ENCODE measurements around the gene PDE7B.

Gene PDE7B

GRCh38 chr6:136020691-136021090 is 169.2 kb downstream of the PDE7B start:
- DNase-seq: no peak
- Histone ChIP-seq H3K4me1 (ENCODE audit: control insufficient read depth, low read depth, low read length) (no peaks in the 10 kb centered on the region), H3K23ac (ENCODE audit: low read length) (no peak overlapping the region), H3K27me3 (ENCODE audit: insufficient read depth, low read length, poor library complexity) (no peaks in the 10 kb centered on the region), H4K5ac (ENCODE audit: low read length) (no peak overlapping the region), H3K27ac (ENCODE audit: low read depth, low read length) (no peak overlapping the region), H3K4me2 (ENCODE audit: low read length) (no peak overlapping the region), H3K79me2 (ENCODE audit: control insufficient read depth, insufficient read depth, low read length) (no peaks in the 10 kb centered on the region), H3K56ac (ENCODE audit: low read length) (no peak overlapping the region), H2BK120ac (ENCODE audit: low read depth, low read length) (no peak overlapping the region), H3K9ac (ENCODE audit: low read length) (no peak overlapping the region), H3K4ac (ENCODE audit: low read depth, low read length) (no peak overlapping the region), H4K8ac (ENCODE audit: low read depth, low read length) (no peak overlapping the region), H3K18ac (ENCODE audit: low read length) (no peak overlapping the region), H3K79me1 (ENCODE audit: low read length) (no peaks in the 10 kb centered on the region), H2AK5ac (ENCODE audit: low read length) (no peak overlapping the region), H2BK15ac (replicated peaks; ENCODE audit: low read depth) (no peak overlapping the region), H3K4me3 (ENCODE audit: low read length) (no peak overlapping the region), H2BK5ac (ENCODE audit: low read length) (no peak overlapping the region), H3K36me3 (ENCODE audit: control insufficient read depth, insufficient read depth, low read length) (no peaks in the 10 kb centered on the region)
- no CpG with 5 or more reads among the region's 2 CpGs for WGBS (ENCODE audit: extremely low coverage, insufficient coverage, low lambda C conversion rate)

- Histone ChIP-seq H3K27me3 (ENCODE audit: insufficient read depth, low read length, poor library complexity) (no peaks in the 10 kb centered on the region), H2BK15ac (replicated peaks; ENCODE audit: low read depth) (no peak overlapping the region), H3K27ac (ENCODE audit: low read depth, low read length) (no peak overlapping the region), H3K4me3 (ENCODE audit: low read length) (no peak overlapping the region), H3K36me3 (ENCODE audit: control insufficient read depth, insufficient read depth, low read length) (no peaks in the 10 kb centered on the region), H3K23ac (ENCODE audit: low read length) (no peak overlapping the region), H3K56ac (ENCODE audit: low read length) (no peak overlapping the region), H3K79me2 (ENCODE audit: control insufficient read depth, insufficient read depth, low read length) (no peaks in the 10 kb centered on the region), H4K8ac (ENCODE audit: low read depth, low read length) (no peak overlapping the region), H2AK5ac (ENCODE audit: low read length) (no peak overlapping the region), H3K9ac (ENCODE audit: low read length) (no peak overlapping the region), H3K4ac (ENCODE audit: low read depth, low read length) (no peak overlapping the region), H3K18ac (ENCODE audit: low read length) (no peak overlapping the region), H2BK120ac (ENCODE audit: low read depth, low read length) (no peak overlapping the region), H2BK5ac (ENCODE audit: low read length) (no peak overlapping the region), H3K4me1 (ENCODE audit: control insufficient read depth, low read depth, low read length) (no peaks in the 10 kb centered on the region), H4K5ac (ENCODE audit: low read length) (no peak overlapping the region), H3K4me2 (ENCODE audit: low read length) (no peak overlapping the region), H3K79me1 (ENCODE audit: low read length) (no peaks in the 10 kb centered on the region)
- no peak for DNase-seq
- WGBS (ENCODE audit: extremely low coverage, insufficient coverage, low lambda C conversion rate): no CpG with 5 or more reads among the region's 3 CpGs
Observed at GRCh38 chr6:136022224-136022874, 170.8 kb downstream of the PDE7B start.

GRCh38 chr6:136024711-136025110 is 173.2 kb downstream of the PDE7B start:
- Histone ChIP-seq H4K8ac (ENCODE audit: low read depth, low read length) (no peak overlapping the region), H3K27me3 (ENCODE audit: insufficient read depth, low read length, poor library complexity) (no peaks in the 10 kb centered on the region), H2BK15ac (replicated peaks; ENCODE audit: low read depth) (no peak overlapping the region), H3K79me2 (ENCODE audit: control insufficient read depth, insufficient read depth, low read length) (no peaks in the 10 kb centered on the region), H3K4me3 (ENCODE audit: low read length) (no peak overlapping the region), H3K4ac (ENCODE audit: low read depth, low read length) (no peak overlapping the region), H3K36me3 (ENCODE audit: control insufficient read depth, insufficient read depth, low read length) (no peaks in the 10 kb centered on the region), H3K4me2 (ENCODE audit: low read length) (no peak overlapping the region), H3K27ac (ENCODE audit: low read depth, low read length) (no peak overlapping the region), H2AK5ac (ENCODE audit: low read length) (no peak overlapping the region), H3K23ac (ENCODE audit: low read length) (no peak overlapping the region), H3K56ac (ENCODE audit: low read length) (no peak overlapping the region), H2BK5ac (ENCODE audit: low read length) (no peak overlapping the region), H4K5ac (ENCODE audit: low read length) (no peak overlapping the region), H3K9ac (ENCODE audit: low read length) (no peak overlapping the region), H3K79me1 (ENCODE audit: low read length) (no peaks in the 10 kb centered on the region), H3K4me1 (ENCODE audit: control insufficient read depth, low read depth, low read length) (no peaks in the 10 kb centered on the region), H3K18ac (ENCODE audit: low read length) (no peak overlapping the region), H2BK120ac (ENCODE audit: low read depth, low read length) (no peak overlapping the region)
- DNase-seq: no peak
- no CpG with 5 or more reads among the region's 4 CpGs for WGBS (ENCODE audit: extremely low coverage, insufficient coverage, low lambda C conversion rate)

GRCh38 chr6:136025736-136026135 is 174.2 kb downstream of the PDE7B start:
- Histone ChIP-seq H3K4me3 (ENCODE audit: low read length) (no peak overlapping the region), H3K27ac (ENCODE audit: low read depth, low read length) (no peak overlapping the region), H3K18ac (ENCODE audit: low read length) (no peak overlapping the region), H3K4me2 (ENCODE audit: low read length) (no peak overlapping the region), H4K8ac (ENCODE audit: low read depth, low read length) (no peak overlapping the region), H2BK5ac (ENCODE audit: low read length) (no peak overlapping the region), H4K5ac (ENCODE audit: low read length) (no peak overlapping the region), H3K56ac (ENCODE audit: low read length) (no peak overlapping the region), H3K4ac (ENCODE audit: low read depth, low read length) (no peak overlapping the region), H3K79me1 (ENCODE audit: low read length) (no peaks in the 10 kb centered on the region), H3K79me2 (ENCODE audit: control insufficient read depth, insufficient read depth, low read length) (no peaks in the 10 kb centered on the region), H3K27me3 (ENCODE audit: insufficient read depth, low read length, poor library complexity) (no peaks in the 10 kb centered on the region), H3K4me1 (ENCODE audit: control insufficient read depth, low read depth, low read length) (no peaks in the 10 kb centered on the region), H3K23ac (ENCODE audit: low read length) (no peak overlapping the region), H2BK15ac (replicated peaks; ENCODE audit: low read depth) (no peak overlapping the region), H3K9ac (ENCODE audit: low read length) (no peak overlapping the region), H2BK120ac (ENCODE audit: low read depth, low read length) (no peak overlapping the region), H2AK5ac (ENCODE audit: low read length) (no peak overlapping the region), H3K36me3 (ENCODE audit: control insufficient read depth, insufficient read depth, low read length) (no peaks in the 10 kb centered on the region)
- no CpG with 5 or more reads among the region's 2 CpGs for WGBS (ENCODE audit: extremely low coverage, insufficient coverage, low lambda C conversion rate)
- DNase-seq: no peak

GRCh38 chr6:136030131-136030530 is 178.6 kb downstream of the PDE7B start:
- Histone ChIP-seq H3K9ac (ENCODE audit: low read length) (no peak overlapping the region), H2BK15ac (replicated peaks; ENCODE audit: low read depth) (no peak overlapping the region), H3K4ac (ENCODE audit: low read depth, low read length) (no peak overlapping the region), H3K4me3 (ENCODE audit: low read length) (no peak overlapping the region), H4K5ac (ENCODE audit: low read length) (no peak overlapping the region), H3K27ac (ENCODE audit: low read depth, low read length) (no peak overlapping the region), H3K56ac (ENCODE audit: low read length) (no peak overlapping the region), H3K27me3 (ENCODE audit: insufficient read depth, low read length, poor library complexity) (no peaks in the 10 kb centered on the region), H3K4me2 (ENCODE audit: low read length) (no peak overlapping the region), H3K79me2 (ENCODE audit: control insufficient read depth, insufficient read depth, low read length) (no peaks in the 10 kb centered on the region), H2BK5ac (ENCODE audit: low read length) (no peak overlapping the region), H3K23ac (ENCODE audit: low read length) (no peak overlapping the region), H2BK120ac (ENCODE audit: low read depth, low read length) (no peak overlapping the region), H3K36me3 (ENCODE audit: control insufficient read depth, insufficient read depth, low read length) (no peaks in the 10 kb centered on the region), H3K18ac (ENCODE audit: low read length) (no peak overlapping the region), H2AK5ac (ENCODE audit: low read length) (no peak overlapping the region), H3K4me1 (ENCODE audit: control insufficient read depth, low read depth, low read length) (no peaks in the 10 kb centered on the region), H4K8ac (ENCODE audit: low read depth, low read length) (no peak overlapping the region), H3K79me1 (ENCODE audit: low read length) (no peaks in the 10 kb centered on the region)
- DNase-seq: no peak
- no CpG with 5 or more reads among the region's 3 CpGs for WGBS (ENCODE audit: extremely low coverage, insufficient coverage, low lambda C conversion rate)

GRCh38 chr6:136031982-136032381 is 180.5 kb downstream of the PDE7B start:
- Histone ChIP-seq H4K5ac (ENCODE audit: low read length) (no peak overlapping the region), H2BK15ac (replicated peaks; ENCODE audit: low read depth) (no peak overlapping the region), H3K79me1 (ENCODE audit: low read length) (no peaks in the 10 kb centered on the region), H3K4me3 (ENCODE audit: low read length) (no peak overlapping the region), H3K18ac (ENCODE audit: low read length) (no peak overlapping the region), H2BK5ac (ENCODE audit: low read length) (no peak overlapping the region), H3K4me1 (ENCODE audit: control insufficient read depth, low read depth, low read length) (no peaks in the 10 kb centered on the region), H3K23ac (ENCODE audit: low read length) (no peak overlapping the region), H4K8ac (ENCODE audit: low read depth, low read length) (no peak overlapping the region), H2AK5ac (ENCODE audit: low read length) (no peak overlapping the region), H3K9ac (ENCODE audit: low read length) (no peak overlapping the region), H3K27ac (ENCODE audit: low read depth, low read length) (no peak overlapping the region), H3K79me2 (ENCODE audit: control insufficient read depth, insufficient read depth, low read length) (no peaks in the 10 kb centered on the region), H3K27me3 (ENCODE audit: insufficient read depth, low read length, poor library complexity) (no peaks in the 10 kb centered on the region), H2BK120ac (ENCODE audit: low read depth, low read length) (no peak overlapping the region), H3K4me2 (ENCODE audit: low read length) (no peak overlapping the region), H3K4ac (ENCODE audit: low read depth, low read length) (no peak overlapping the region), H3K36me3 (ENCODE audit: control insufficient read depth, insufficient read depth, low read length) (no peaks in the 10 kb centered on the region), H3K56ac (ENCODE audit: low read length) (no peak overlapping the region)
- no peak for DNase-seq
